Spleen (tissue), 7 donors: ENCODE measurements around the gene GSDMA.

Experiments
- CTCF ChIP-seq, 11 experiments: fragments of 200-600 bp in 7 of 11; fragments of 450-650 bp in 4 of 11; sonication (generic) in 4 of 11; IDR thresholded peaks in 8 of 11; conservative IDR thresholded peaks in 3 of 11; 1 replicate in 7 of 11; 2 replicates in 4 of 11; pipeline versions ENCODE4 v1.4.0 to v1.8.0; 2016 to 2021; ENCODE audit warnings: antibody characterized with exemption in 11 of 11, inconsistent platforms in 4 of 11, mild to moderate bottlenecking in 1 of 11
- POLR2A ChIP-seq, 3 donors: fragments of 450-650 bp; IDR thresholded peaks; one replicate each; pipeline ENCODE4 v1.5.1; 2017; ENCODE audit warnings: antibody characterized with exemption in 3 of 3, mild to moderate bottlenecking in 1 of 3
- POLR2AphosphoS5 ChIP-seq, 3 donors: sonication (generic); formaldehyde crosslinking; IDR thresholded peaks; one replicate each; pipeline ENCODE4 v1.5.1; 2017; ENCODE audit warnings: antibody characterized with exemption in 3 of 3
- donor health status: DM: no; HTN: no; CAD: no; lungs with moderate emphysema.
- donor health status: DM: no; HTN: no; CAD: no.
- donor health status: DM: no; HTN: no; CAD: no.

- TF ChIP-seq POLR2A (IDR thresholded peaks at IDR 0.05) (no peak), POLR2AphosphoS5 (IDR thresholded peaks at IDR 0.05) (peak in 2 of 3 donors; percentile 46 to 59), CTCF (IDR thresholded peaks at IDR 0.05 in 8 of 11, conservative IDR thresholded peaks at IDR 0.05 in 3 of 11) (peak; percentile 79 to 96 (median 91))
These were observed 64.2 kb downstream of the GSDMA start for GRCh38 chr17:40026816-40027613.
